GM19193 (cell line): Measurements from ENCODE around the gene CXCL9.

Experiments
- POLR2A ChIP-seq: IDR thresholded peaks from 4 replicates; pipeline ENCODE4 v1.6.1; 2011; ENCODE audit not compliant: insufficient read depth, insufficient read length; ENCODE audit errors: extremely low read depth

Gene CXCL9

GRCh38 chr4:76007089-76007862, at the start of gene CXCL9:
Gene CXCL9, minus strand, starts transcription at chr4:76007509. Its CDS starts 60 bp downstream, at chr4:76007449.
- no peak for TF ChIP-seq POLR2A

DNA sequence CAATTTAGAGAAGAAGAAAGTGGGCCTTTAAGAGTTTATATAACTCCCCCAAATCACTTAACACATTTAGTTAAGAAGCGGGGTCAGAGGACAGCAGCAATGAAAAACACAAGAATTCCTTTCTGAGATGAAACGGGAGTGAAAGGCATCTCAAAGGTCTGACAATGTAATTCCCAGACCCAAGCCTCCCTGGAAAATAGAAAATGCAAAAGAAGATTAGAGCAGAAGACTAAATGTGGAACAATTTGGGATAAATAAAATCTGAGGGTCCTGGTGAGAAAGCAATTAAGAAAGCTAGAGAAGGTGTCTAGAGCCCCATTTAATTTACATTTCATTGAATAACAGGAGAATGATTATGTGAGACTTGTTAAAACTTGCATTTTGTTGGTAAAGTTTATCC, 48.1 kb upstream of the CXCL9 start:
- TF ChIP-seq POLR2A: no peak

DNA sequence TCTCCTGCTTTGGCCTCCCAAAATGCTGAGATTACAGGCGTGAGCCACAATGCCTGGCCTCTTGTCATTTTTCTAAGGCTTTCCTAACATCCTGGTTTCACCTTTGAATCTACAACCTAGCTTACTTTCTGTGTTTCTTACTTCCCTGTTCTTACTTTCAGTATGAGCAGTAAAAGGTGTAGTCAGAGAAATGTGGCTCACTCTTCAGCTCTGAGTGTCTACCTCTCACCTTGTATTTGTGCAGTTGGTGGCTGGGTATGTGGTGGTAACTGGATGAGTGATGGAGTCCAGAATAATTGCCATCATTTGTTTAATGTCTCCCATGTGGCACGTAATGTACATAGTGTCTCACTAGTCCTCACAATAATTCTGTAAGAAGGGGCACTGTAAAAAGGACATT, 47.7 kb upstream of the CXCL9 start:
- no peak for TF ChIP-seq POLR2A

DNA sequence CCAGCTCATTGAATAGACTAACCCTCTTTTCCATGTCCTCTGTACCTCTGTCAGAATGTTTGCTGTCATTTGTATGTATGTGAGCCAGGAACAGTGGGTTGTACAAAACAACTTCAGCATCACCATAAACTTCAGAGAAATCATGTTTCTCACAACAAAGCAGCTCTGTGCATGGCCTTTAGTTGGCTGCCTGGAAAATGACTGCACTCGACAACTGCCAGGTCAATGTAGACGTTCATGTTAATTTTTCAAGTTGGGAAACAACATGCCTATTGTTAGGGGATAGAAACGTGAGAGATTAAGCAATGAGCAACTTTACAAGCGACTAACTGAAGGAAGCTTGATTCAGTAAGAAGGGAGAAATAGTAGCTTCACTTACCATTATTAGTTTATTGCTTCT, 46.4 kb upstream of the CXCL9 start:
- TF ChIP-seq POLR2A: no peak

DNA sequence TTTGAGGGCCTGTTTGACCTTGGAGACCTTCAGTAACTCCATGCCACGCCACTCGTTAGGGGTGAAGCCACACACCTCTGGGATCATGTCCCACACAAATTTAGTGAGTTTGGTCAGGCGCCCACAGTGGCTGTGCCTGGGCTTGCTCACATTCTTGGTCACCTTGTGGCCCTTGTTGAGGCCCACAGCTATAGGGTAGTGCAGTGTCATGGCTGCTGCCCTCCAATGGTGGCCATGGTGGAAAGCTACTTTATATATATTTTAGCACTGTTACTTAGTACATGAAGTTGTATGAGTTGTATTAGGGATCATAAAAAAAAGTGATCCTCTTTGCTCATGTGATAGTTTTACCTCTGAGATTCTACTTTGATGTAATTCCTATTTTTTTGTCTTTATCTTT, 29.5 kb upstream of the CXCL9 start:
- no peak for TF ChIP-seq POLR2A

DNA sequence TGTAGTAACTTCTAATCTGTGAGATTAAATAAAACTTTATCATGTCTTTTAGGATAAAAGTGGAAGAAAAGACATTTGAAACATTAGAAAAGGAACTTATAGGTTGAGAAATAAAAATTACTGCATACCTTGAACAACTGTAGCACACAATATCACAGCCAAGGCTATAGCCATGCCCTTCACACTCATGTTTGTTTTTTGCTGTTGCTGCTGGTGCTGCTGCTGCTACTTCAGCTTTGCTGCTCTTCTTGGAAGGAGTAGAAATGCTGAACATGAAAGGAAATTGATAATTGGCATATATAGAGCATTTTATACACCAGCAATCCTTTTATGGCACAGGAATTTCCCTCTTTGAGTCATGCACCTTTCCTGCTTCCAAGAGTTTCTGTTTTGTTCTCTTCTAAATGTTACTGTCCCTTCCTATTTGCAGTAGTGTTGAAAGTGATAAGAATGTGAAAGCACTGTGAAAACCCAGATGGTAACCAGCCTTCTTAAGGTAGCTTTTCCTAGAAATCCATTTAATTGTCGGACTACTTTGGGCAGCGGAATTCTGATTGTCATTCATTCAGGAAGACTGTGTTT, 28.6 kb upstream of the CXCL9 start, which contains the start of gene CXCL11:
Gene CXCL11, minus strand, starts transcription at position 272 of the 582 bp plus-strand sequence. Its CDS starts 83 bp downstream, at position 189.
- no peak for TF ChIP-seq POLR2A

DNA sequence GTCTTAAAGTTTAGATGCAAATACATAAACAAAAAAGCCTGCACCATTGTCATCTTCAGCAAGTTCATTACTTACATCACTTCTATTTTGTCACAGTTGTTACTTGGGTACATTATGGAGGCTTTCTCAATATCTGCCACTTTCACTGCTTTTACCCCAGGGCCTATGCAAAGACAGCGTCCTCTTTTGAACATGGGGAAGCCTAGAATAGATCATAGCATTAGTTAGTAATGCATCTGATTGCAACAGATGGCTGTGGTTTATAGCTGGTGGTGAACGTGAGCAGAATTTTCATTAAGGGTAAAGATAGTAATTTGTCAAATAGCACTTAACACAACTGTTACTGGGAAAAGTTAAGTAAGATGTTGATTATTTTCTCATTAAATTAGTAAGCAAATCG, 27.8 kb upstream of the CXCL9 start:
- no peak for TF ChIP-seq POLR2A

DNA sequence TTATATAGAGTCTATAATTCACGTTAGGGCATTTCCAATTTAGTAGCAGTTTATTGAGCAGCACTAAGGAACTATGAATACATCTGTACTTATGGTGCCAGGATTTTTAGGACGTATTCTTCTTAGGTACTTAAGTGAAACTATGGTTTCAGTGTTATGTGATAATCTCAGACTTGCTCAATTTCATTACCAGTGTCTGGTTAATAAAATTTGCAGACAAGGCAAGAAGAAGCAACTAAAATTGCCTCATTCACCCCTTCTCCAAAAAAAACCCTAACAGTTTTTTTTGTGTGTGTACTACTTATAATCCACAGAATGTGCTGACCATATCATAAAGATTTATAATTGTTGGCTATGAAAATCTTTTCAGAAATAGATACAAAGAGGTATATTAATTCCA, 22.0 kb upstream of the CXCL9 start:
- no peak for TF ChIP-seq POLR2A

DNA sequence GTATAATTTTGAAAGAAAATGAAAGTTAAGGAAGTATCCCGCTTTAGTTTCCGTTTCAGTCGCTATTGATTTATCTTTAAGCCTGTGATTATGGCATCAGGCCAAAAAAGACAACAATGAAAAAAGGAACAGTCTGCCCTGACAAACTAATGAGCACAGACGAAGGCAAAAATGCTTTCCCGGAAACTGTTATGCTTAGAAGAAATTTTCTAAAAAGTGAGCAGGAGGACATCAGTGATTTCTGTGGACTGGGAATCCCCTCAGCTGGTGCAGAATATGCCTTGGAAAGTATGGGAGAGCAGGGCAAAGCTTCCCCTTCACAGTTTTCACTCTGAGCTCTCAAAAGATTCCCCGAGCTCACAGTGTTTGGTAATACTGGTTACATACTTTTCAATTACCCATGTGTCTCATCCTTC, 21.0 kb upstream of the CXCL9 start:
- TF ChIP-seq POLR2A: no peak

DNA sequence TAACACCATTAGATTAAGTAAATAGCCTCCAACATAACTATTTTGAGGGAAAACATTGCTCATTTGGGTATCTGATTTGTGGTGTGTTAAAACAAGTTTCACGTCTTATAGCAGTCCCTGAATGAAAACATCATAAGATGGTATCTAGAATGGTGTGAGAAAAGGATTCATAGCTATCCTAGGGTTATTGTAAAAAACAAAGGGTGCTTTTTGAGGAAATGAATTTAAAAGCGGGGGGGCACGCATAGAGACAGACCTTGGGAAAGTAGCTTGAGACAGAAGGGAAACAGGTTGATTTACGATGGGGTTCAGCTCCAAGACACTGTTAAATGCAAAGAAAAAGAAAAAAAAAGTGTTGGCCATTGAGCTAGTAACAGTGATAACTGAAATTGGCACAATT, 16.8 kb upstream of the CXCL9 start:
- TF ChIP-seq POLR2A: no peak

- no peak for TF ChIP-seq POLR2A
Measured at GRCh38 chr4:76023389-76023788, 16.1 kb upstream of the CXCL9 start, which contains the start of gene CXCL10. Gene CXCL10, minus strand, starts transcription at chr4:76023497. Its CDS starts 66 bp downstream, at chr4:76023431.

DNA sequence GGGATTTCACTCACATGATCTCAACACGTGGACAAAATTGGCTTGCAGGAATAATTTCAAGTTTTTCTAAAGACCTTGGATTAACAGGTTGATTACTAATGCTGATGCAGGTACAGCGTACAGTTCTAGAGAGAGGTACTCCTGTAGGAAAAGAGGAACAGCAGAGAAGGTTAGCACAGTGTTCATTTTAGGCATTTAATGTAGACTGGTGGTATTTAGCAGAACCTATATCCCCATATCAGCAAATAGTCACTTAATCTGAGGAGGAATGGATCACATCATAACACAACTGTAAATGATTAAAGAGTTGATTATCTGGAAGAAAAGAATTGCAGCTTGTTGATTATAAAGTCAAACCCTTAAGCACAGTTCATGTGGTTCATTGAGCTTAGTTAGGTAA, 15.4 kb upstream of the CXCL9 start:
- no peak for TF ChIP-seq POLR2A

- TF ChIP-seq POLR2A: no peak
Measured at GRCh38 chr4:76022031-76022430, 14.7 kb upstream of the CXCL9 start.

- no peak for TF ChIP-seq POLR2A
Measured at GRCh38 chr4:76017056-76017686, 9.9 kb upstream of the CXCL9 start.

- no peak for TF ChIP-seq POLR2A
Measured at GRCh38 chr4:76016393-76016792, 9.1 kb upstream of the CXCL9 start.

- TF ChIP-seq POLR2A: no peak
Measured at GRCh38 chr4:76013540-76013939, 6.2 kb upstream of the CXCL9 start.
